Activated T-helper 1 cell treated with Interleukin-2 at 50 U/mL for 16 hours (primary cell): ENCODE measurements around the gene TMEM258.

Experiments used
- DNase-seq: peaks from one replicate; pipeline ENCODE4 v3.0.0-alpha.2; 2020; ENCODE audit warnings: low read depth

TMEM258 gene

DNA sequence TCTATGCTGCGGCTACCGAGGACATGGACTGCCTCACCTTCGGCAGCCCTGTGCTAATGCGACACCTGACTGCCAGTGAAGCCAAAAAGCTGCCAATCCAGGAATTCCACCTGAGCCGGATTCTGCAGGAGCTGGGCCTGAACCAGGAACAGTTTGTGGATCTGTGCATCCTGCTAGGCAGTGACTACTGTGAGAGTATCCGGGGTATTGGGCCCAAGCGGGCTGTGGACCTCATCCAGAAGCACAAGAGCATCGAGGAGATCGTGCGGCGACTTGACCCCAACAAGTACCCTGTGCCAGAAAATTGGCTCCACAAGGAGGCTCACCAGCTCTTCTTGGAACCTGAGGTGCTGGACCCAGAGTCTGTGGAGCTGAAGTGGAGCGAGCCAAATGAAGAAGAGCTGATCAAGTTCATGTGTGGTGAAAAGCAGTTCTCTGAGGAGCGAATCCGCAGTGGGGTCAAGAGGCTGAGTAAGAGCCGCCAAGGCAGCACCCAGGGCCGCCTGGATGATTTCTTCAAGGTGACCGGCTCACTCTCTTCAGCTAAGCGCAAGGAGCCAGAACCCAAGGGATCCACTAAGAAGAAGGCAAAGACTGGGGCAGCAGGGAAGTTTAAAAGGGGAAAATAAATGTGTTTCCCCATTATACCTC lies 3.6 kb upstream of the TMEM258 start:
- DNase-seq = no peak

DNA sequence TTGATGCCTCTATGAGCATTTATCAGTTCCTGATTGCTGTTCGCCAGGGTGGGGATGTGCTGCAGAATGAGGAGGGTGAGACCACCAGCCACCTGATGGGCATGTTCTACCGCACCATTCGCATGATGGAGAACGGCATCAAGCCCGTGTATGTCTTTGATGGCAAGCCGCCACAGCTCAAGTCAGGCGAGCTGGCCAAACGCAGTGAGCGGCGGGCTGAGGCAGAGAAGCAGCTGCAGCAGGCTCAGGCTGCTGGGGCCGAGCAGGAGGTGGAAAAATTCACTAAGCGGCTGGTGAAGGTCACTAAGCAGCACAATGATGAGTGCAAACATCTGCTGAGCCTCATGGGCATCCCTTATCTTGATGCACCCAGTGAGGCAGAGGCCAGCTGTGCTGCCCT lies 3.1 kb upstream of the TMEM258 start:
- no peak for DNase-seq

DNA sequence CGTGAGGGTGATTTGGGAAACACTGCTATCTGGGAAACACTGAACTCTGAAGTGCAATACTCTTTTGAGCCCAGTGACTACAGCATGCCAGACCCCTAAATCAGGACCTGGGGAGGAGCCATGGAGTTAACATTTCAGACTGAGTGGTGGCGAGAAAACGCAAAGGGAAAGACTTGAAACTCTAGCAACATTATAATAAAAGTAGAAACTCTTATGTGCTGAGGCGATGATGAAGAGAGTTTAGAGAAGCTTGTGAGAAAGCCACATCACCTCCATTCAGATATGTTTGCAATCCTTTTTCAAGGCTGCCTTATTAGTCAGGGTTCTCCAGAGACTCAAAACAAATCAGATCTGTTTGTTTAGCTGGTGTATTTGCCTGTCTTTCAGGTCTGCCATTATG lies 2.2 kb upstream of the TMEM258 start:
- DNase-seq = no peak

DNA sequence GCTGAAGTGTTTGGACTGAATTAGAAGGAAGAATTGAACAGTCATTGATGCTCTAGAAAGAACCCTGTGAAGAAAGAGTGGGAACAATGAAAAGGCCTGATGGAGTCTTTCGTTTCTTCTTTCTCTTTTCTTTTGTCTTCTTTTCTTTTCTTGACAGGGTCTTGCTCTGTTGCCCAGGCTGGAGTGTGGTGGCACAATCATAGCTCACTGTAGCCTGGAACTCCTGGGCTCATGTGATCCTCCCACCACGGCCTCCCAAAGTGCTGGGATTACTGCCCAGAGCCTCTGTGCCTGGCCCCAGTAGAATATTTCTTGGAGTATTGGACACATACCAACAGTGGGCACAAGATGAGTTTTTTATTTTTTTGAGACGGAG lies 1.4 kb upstream of the TMEM258 start:
- no peak for DNase-seq

DNA sequence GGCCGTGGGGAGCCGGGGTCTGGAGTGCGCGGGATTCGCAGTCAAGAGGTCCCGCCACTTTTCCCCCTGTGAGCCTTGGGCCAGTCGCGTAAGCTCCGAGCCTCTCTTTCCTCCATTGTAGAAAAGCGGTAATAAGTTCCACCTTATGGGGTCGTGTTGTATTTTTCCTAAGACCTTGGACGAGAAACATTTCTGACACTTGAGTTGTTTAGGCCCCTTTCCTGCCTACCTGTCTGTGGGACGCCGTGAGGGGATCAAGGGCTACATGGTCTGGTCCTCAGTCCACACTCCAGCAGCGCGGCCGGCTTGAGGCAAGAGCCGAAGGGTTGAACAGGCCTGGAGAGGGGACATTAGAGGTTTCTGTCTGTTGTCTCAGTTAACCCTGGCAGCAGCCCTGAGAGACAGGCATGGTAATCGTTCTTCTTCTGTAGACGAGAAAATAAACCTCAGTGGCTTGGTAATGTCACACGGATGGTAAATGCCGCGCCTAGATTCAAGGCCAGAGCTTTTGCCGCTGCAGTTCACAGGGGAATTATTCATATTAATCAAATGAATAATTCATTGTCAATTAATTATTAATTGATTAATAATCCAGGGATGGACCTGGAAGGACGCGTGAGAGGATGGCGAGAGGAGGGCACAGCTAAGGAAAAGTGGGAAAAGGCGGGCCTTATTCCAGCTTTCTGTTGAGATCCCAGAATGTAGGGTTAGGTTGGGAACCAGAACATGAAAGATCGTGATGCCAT lies 857 bp upstream of the TMEM258 start:
- no peak for DNase-seq

DNA sequence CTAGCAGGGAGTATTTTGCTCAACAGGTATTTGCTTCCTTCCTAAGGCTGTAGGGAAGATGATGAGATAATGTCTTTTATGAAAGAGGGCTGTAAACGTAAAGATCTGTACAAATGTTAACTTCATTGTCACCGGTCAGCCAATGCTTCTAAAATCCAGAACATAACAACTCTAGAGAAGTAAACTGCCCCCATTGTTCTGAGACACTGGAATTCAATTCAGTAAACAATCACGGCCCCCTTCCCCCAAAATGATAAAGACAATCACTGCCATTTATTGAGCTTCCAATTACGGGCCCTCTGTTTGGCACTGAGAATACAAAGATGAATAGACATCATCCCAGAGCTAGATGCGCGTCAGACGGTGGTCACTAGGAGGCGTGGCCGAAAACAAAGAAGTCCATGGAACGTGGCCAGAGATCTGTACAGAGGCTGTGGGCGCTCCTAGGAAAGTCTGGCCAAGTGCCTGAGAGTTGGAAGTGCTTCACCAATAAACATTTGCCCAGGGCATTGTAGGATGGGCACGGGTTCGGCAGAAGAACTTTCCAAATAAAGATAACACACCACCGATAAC lies 576 bp downstream of the TMEM258 start:
- no peak for DNase-seq

DNA sequence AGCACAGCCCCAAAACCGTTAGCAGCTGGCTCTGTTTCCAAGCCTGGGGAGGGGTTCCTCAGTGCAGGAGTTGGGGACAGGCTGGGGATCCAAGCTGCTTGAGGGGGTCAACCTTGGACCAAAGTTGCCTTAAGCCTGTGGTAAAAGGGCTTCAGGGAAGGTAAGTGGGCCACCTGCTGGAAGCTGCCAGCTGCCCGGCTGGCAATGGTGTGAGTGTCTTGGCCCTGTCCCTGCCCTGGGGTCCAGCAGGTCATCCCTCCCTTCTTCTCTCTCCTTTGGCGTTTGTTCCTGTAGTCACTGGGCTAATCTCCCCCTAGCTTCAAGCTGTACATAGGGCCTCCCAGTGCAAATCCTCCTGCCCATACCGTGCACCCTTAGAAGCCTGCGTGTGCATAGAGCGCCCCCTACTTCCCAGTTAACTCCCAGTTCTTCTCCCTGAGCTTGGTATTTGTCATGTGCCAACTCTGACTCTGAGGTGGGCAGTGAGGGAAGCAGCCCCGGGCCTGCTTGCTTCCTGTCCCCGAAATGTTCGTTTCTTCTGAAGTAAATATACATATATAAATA lies 4.4 kb downstream of the TMEM258 start:
- no peak for DNase-seq

DNA sequence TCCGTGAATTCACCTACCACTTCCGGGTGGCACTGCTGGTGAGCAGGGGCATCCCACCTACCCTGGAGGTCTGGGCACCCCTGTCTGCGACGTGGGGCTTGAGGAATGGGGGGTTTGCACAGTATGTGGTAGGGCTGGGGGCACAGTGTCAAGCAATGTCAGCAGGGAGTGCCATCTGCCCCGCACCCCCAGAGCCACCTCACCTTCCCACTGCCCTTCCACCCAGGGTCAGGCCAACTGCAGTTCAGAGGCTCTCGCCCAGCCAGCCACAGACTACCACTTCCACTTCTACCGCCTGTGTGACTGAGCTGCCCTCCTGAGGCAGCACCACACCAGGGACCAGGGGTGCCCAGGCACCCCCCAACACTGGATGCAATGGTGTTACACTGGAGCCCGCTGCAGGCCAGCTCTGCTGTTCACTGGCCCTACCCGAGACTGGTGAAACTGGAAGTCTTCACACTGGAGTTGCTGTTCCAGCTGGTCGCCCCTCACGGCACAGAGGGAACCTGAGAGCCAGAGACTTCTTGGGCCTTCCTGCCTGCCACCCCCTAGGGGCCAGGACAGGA lies 6.5 kb downstream of the TMEM258 start:
- no peak for DNase-seq

DNA sequence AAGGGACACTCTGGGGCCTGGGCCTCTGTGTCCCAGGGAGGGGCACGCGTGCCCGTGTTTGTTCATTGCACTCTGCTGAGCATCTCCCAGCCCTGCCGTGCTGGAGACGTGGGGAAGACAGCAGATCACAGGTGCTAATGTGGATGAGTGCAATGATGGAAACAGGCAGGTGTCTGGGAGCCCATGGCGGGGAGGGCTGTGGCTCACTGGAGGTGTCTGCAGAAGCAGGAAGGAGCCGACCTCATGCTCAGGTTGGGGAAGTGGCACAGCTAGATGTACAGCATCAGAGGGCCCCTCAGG lies 7.9 kb downstream of the TMEM258 start:
- no peak for DNase-seq

DNA sequence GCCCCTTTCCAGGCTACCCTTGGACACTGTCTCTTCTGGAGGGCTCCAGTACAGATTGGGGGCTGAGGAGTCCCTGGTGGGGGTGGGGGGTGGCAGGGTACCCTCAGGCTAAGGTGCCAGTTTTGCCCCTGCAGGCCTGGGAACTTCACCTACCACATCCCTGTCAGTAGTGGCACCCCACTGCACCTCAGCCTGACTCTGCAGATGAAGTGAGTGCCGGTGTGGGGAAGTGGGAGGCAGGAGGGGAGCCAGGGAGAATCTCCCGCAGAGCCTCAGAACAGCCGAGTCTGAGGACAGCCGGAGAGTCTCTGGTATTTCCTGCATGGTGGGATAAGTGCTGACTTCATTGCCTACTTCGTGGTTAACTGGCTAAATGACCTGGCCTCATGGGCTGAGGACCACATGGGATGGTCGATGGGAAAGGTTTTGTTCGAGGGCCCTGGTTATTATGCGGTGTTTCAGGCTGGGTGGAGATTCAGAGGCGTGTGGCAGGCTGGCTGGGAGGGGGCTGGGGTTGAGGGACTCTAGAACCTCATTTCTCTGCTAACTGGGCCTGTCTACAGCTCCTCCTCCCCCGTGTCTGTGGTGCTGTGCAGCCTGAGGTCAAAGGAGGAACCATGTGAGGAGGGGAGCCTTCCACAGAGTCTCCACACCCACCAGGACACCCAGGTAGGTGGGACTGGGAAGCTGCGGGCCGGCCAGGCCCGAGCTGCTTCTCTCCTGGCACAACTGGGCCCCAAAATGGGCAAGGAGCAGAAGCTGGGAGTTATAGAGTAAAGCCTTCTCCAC lies 8.5 kb downstream of the TMEM258 start:
- DNase-seq = no peak

DNA sequence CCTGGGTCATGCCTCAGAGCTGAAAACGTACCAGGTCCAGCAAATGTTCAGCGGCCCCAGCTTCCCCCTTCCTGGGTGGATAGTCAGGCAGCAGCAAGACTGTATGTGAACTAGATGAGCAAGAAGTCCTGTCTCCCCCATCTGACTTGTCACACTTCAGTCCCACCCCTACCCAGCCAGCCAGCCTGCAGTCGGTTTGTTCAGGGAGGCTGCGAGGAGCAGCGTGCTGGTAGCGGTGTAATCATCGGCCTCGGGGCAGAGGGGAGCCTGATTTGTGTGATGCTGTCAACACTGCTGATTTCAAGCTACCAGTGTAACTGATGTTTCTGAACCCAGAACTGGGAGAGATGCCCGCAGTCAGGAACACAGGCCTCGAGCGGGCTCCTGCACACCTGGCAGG lies 9.6 kb downstream of the TMEM258 start:
- no peak for DNase-seq

DNA sequence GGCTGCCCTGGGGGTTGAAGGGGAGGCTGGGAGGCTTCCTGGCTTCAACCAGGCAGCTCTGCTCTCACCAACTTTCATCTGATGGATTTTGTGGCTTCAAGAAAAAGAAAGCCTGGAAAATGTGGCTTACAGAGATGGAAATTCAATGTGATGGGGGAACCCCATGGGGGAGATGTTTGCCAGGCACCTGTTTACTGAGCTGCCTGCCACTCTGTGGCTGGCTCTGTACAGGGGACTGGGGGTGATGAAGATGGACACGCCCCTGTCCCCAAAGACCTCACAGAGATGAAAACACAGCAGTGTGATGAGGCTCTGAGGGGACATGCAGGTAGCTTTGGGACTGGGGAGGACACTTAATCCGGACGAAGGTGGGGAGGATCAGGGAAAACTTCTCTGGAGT lies 10.1 kb downstream of the TMEM258 start:
- DNase-seq = no peak

DNA sequence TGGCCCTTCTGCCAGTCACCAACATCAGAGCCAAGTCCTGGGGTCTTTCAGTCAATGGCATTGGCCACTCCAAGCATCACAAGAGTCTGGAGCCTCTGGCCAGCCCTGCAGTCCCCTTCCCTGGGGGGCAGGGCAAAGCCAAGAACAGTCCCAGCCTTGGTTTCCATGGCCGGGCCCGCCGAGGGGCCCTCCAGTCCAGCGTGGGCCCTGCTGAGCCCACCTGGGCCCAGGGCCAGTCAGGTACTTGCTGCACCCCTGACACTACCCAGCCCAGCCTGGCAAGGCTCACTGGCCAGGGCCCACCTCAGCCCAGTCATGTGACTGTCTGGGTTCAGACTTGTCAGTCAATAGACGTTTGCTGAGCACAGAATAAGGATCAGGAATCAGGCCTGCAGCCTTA lies 10.8 kb downstream of the TMEM258 start:
- no peak for DNase-seq

DNA sequence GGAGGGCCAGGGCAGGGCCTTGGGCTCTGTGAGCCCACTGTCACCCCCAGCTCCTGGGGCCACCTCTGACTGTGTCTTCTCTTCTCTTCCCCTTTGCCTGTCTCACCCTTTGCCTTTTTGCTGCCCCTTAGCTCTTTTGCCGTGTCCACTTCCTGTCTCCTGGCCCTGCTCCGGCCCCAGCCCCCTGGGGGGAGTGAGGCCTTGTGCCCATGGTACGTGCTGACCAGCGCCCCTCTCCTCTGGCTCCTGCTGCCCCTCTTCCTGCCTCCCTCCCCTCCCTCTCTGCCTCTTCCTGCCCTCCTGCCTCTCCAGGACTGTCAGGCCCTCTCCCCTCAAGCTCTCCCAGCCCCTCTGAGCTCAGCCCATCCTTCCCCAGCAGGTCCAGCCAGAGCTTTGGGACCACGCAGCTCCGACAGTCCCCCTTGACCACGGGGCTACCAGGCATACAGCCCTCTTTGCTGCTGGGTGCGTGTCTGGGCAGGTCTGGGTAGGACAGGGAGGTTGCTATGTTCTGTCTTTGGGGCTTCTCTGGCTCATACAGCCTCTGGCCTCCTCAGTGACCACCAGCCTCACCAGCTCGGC lies 11.7 kb downstream of the TMEM258 start:
- no peak for DNase-seq

DNA sequence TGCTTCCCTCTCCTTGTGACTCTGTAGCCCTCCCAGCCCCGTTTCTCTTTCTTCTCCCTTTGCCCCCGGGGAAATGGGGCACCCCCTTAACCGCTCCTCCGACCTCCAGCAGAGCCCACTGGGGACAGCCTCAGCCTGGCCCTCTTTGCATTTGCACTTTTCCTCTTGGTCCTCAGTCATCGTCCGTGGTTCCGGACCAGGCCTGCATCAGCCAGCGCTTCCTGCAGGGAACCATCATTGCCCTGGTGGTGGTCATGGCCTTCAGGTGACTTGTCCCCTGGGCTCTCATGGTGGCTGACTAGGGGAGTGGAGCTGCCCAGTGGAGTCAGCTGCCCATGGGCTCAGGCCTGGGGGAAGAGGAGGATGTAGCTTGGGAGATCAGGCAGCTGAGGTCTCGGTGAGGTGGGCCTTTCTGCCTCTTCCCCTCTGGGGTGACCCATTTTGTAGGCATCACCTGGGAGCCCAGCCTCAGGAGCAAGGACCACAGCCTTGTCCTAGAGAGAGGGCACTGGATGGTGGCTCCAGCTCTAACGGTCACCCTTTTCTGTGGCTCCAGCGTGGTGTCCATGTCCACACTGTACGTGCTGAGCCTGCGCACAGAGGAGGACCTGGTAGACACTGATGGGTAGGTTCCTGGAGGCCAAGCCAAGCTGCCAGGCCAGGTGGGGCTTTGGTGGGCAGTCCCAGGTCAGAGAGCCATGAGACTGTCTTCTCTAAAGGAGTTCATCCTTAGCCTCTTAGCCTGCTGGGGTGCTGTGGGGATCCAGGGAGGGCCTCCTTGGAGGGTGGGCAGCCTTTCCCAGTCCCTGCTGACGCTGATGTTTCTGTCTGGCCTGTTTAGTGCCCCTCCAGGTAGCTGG lies 12.5 kb downstream of the TMEM258 start:
- no peak for DNase-seq

DNA sequence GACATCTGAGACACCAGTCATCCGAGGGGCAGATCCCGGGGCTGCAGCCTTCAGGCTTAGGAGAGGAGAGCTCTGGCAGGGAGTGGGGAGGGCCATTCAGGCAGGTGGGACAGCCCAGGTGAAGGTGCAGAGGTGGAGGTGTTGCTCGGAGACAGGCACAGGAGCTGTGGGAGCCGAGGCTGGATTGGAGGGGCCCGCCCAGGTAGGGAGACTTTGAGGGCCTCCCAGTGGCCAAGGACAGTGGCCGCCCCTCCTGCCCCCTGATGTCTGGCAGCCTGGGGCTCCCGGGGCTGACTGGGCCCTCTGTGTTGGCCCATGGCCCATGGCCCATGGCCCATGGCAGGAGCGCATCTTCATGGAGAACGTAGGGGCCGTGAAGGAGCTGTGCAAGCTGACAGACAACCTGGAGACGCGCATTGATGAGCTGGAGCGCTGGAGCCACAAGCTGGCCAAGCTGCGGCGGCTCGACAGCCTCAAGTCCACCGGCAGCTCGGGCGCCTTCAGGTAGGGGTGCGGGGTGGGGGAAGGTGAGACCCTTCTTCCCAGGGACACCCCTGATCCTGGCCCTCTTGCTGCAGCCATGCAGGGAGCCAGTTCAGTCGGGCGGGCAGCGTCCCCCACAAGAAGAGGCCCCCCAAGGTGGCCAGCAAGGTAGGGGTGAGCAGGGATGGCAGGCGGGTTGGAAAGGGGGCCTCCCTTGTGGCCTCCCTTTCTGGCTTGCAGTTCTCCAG lies 13.3 kb downstream of the TMEM258 start:
- DNase-seq = no peak

DNA sequence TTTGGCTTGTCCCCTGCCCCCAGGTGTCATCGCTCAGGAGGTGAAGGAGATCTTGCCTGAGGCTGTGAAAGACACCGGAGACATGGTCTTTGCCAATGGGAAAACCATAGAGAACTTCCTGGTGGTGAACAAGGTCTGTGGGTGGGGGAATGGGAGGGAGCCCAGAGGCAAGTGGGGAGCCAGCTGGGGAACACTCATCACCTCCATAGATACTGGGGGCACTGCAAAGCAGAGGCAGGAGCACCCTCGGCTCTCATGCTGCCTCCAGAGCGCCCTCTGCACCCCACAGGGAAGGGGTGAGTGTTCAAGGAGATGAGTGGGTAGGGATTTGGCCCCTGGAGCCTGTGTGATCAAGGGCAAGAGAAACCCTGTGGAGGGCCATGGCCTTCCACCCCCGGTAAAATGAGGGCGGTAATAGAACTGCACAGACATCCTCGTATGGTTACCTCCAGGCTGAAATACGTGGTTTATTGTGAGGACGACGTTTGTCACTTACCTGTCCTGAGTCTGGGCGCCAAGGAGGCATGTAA lies 14.0 kb downstream of the TMEM258 start:
- DNase-seq = no peak

DNA sequence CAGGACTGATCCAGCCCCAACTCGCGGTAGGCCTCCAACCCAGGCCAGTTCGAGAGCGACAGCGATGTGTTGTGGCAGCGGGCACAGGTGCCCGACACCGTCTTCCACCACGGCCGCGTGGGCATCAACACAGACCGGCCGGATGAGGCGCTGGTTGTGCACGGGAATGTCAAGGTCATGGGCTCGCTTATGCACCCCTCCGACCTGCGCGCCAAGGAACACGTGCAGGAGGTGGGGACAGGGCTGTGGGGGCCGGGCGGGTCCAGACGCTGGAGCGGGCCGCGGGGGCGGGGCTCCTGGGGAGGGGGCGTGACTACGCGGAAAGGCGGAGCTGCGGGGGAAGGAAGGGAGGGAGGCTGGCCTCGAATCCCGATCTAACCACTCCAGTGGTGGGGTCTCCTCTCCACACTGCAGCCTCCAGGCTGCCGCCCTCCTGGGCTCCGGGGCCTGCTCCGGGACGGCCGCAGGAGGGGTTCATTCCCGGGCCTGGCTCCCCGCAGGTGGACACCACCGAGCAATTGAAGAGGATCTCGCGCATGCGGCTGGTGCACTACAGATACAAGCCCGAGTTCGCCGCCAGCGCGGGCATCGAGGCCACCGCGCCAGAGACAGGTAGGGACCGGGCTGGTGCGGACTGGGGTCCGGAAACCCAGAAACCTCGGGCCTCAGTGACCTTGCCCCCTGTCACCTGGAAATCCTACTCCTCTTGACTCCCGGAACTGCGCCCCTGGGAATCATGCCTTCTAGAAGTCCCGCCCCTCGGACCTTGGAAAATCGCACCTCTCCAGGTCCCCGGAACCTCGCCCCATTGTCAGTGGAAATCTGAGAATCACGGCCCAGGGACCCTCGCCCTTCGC lies 14.9 kb downstream of the TMEM258 start:
- peak; percentile 47 for DNase-seq

DNA sequence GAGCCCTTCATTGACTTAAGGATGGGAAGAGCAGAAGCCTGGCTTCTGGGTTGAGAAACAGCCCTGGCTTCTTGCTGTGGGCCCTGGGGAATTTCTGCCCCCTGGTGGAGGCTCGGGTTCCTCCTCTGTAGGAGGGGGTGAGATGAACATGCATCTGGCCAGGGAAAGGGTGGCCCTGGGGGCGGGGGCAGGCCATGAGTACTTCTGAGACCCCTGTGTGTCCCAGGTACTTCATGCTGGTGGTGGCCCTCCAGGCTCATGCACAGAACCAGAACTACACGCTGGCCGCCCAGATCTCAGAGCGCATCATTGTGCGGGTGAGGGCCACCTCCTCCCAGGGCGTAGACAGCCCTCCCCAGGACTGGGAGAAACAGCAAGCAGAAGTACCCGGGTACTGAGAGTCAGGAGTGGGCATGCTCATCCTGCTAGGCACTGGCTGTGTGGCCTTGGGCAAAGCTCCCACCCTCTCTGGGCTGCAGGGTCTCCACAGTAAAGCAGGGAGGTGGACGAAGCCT lies 15.8 kb downstream of the TMEM258 start:
- DNase-seq = peak; percentile 26
